ENCODE data around the gene TNFSF15. TPM values are rescaled to one million over a fixed set of nuclear protein-coding genes. Genes with fewer than 3 reads are reported as not detected.
A peak's percentile ranks its signal among the peaks of the same experiment; 100 is the strongest.

The TNFSF15 gene
- 0.22 and 0.25 TPM in 2 replicates for total RNA-seq (2012; rRNA removed)

DNA sequence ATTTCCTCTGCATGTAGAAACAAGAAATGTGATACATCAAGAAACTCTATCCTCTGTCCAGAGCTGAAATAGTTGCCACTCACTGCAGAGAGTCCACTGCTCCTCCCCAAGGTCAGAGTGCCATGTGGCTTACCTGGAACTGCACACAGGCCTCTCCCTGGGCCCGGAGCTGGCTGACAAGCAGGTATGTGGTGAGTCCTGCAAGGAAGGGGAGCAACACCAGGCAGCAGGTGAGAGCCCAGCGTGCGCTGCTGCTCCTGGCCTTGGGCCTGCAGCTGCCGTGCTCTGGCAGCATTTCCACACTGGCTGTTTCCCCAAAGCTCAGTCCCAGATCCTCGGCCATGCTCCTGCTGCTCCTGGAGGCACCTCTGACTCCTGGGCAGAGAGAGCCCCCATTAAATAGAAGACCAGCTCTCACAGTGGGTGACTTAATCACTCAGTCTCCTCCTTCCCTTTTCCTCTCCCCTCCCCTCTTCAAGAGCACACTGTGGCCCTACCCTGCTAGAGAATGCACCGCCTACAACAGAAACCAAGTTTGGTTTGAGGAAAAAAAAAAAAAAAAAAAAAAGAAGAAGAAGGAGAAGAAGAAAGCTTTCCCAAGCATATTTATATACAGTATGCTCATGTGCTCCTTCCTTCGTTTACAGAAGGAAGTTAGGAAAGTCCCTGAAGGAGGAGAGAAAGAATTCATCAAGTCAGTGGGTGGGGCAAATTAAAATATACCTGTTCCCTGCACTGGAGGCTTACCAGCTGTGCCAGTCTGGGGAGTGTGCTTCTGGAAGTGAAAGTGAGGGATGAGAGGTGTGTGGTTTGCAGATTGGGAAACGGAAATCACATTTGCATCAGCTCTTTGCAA is at the start of gene TNFSF15:
Gene TNFSF15, minus strand, starts transcription at position 370 of the 856 bp plus-strand sequence. Its CDS starts 27 bp downstream, at position 343.
- peaks cover 29% of the 10 kb centered on the region for H3K4me1 ChIP-seq (ENCODE audit: control insufficient read depth, insufficient read depth, low read length)
- no peak within 1 kb of the TSS for H3K9ac ChIP-seq (ENCODE audit: low read depth, low read length)
- no peaks in the 10 kb centered on the region for H3K36me3 ChIP-seq (ENCODE audit: insufficient read depth, low read length)
- H3K4me3 ChIP-seq (ENCODE audit: low read length) = peak within 1 kb of the TSS; percentile 50
- no peaks in the 10 kb centered on the region for H3K9me3 ChIP-seq (replicated peaks; ENCODE audit: low read length)
- H3K27me3 ChIP-seq (ENCODE audit: control insufficient read depth, insufficient read depth, low read length) = peaks cover 5% of the 10 kb centered on the region
- peak within 1 kb of the TSS; percentile 71 for H3K4me2 ChIP-seq (ENCODE audit: low read length)

DNA sequence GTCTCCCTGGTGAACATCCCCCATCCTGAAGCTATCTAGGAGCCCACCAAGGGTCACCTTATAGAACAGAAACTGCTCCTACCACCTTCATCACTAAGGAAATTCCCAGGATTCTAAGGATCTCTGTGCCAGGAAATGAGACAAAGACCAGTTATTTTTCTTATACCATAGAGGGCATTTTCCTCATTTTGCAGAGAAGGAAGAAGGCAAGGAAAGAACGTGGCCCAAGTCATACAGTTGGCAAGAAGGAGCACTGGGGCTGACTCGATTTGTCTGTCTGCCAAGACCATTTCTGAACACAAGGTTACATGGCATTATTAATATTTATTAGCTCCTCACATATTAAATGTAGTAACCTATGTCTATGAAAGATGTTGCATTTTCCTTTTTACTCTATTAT is 49.6 kb upstream of the TNFSF15 start:
- Histone ChIP-seq H3K4me2 (ENCODE audit: low read length) (no peak overlapping the region), H3K27me3 (ENCODE audit: control insufficient read depth, insufficient read depth, low read length) (no peaks in the 10 kb centered on the region), H3K4me3 (ENCODE audit: low read length) (no peak overlapping the region), H3K4me1 (ENCODE audit: control insufficient read depth, insufficient read depth, low read length) (peaks cover 47% of the 10 kb centered on the region), H3K9ac (ENCODE audit: low read depth, low read length) (peak overlapping the region; percentile 56), H3K36me3 (ENCODE audit: insufficient read depth, low read length) (no peaks in the 10 kb centered on the region), H3K9me3 (replicated peaks; ENCODE audit: low read length) (no peaks in the 10 kb centered on the region)

DNA sequence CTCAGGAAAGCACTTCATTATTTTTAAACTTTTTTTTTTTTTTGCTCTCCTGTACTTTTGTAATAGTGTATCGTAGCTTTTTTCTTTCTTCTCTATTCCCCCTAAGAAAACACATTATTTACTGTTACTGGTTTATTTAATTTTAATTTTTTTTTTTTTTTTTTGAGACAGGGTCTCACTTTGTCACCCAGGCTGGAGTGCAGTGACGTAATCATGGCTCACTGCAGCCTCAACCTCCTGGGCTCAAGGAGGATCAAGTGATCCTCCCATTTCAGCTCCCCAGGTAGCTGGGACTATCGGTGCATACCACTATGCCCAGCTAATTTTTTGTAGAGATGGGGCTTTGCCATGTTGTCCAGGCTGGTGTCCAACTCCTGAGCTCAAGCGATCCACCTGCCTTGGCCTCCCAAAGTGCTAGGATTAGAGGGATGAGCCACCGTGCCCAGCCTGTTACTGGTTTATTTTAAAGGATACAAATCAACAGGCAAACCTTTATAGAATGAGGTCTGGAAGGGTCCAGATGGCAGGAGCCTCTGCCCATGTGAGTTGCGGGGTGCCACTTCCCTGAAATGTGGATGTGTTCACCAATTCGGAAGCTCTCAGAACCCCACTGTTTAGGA is 49.0 kb upstream of the TNFSF15 start:
- Histone ChIP-seq H3K36me3 (ENCODE audit: insufficient read depth, low read length) (no peaks in the 10 kb centered on the region), H3K4me1 (ENCODE audit: control insufficient read depth, insufficient read depth, low read length) (peaks cover 54% of the 10 kb centered on the region), H3K4me2 (ENCODE audit: low read length) (no peak overlapping the region), H3K9me3 (replicated peaks; ENCODE audit: low read length) (no peaks in the 10 kb centered on the region), H3K4me3 (ENCODE audit: low read length) (no peak overlapping the region), H3K27me3 (ENCODE audit: control insufficient read depth, insufficient read depth, low read length) (no peaks in the 10 kb centered on the region), H3K9ac (ENCODE audit: low read depth, low read length) (no peak overlapping the region)

DNA sequence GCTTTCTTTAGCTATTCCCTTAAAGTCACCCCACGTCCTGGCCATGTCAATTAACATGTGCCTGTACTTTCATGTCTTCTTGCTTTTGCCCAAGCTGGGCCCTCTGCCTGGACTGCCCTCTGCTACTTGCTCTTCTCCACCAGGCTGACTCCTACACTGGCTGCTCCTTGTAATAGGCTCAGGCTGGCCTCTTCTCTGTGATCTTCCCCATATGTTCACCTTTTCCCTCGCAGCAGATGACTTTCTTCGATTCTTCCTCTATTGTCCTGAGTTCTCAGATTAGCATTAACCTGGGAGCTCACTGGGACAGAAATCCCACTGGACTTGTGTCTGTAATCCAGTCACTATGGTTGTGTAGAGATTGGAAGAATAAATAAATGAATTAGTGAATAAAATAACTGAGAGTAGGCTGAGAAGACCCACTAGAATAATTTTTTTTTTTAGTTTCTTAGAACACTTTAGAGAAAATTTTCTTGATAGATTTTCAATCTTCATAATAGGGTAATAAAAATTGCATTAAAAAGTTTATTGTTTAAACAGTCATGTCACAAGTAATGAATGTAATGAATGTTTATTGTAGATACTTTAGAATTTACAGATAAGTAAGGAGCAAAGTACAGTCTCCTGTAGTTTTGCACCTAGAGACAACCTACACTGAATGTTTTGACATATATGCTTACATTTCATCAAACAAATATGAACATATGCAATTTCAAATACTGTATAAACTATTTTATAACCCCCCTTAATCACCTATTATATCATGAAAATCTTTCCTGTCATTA is 47.4 kb upstream of the TNFSF15 start:
- no peaks in the 10 kb centered on the region for H3K9me3 ChIP-seq (replicated peaks; ENCODE audit: low read length)
- no peak overlapping the region for H3K4me3 ChIP-seq (ENCODE audit: low read length)
- H3K9ac ChIP-seq (ENCODE audit: low read depth, low read length) = no peak overlapping the region
- no peak overlapping the region for H3K4me2 ChIP-seq (ENCODE audit: low read length)
- no peaks in the 10 kb centered on the region for H3K27me3 ChIP-seq (ENCODE audit: control insufficient read depth, insufficient read depth, low read length)
- peaks cover 57% of the 10 kb centered on the region for H3K4me1 ChIP-seq (ENCODE audit: control insufficient read depth, insufficient read depth, low read length)
- no peaks in the 10 kb centered on the region for H3K36me3 ChIP-seq (ENCODE audit: insufficient read depth, low read length)

DNA sequence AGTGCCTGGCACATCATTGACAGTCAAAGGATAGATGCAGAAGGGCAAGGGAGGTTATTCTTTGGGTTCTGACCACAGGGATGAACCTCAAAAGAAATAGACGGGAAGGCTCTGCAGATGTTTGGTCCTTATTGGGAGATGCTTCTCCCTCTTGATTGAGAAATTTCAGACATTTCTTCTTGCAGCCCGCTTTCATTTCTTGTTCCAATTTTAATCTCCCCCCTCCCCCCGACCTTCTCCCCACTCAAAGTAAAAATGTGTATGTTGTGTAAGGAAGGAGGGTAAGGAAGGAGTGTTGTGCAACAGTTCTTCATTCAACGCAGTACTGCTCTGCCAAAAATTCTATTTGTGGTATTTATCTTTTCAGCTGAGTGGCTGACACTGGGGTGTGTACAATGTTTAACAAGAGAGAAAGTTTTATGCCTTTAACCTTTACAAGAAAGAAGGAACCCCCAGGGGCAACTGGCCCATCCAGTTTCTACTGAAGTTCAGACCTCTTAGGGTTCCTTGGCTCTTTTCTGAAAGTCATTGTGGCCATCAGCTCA is 46.3 kb upstream of the TNFSF15 start:
- Histone ChIP-seq H3K36me3 (ENCODE audit: insufficient read depth, low read length) (no peaks in the 10 kb centered on the region), H3K9ac (ENCODE audit: low read depth, low read length) (no peak overlapping the region), H3K27me3 (ENCODE audit: control insufficient read depth, insufficient read depth, low read length) (no peaks in the 10 kb centered on the region), H3K4me1 (ENCODE audit: control insufficient read depth, insufficient read depth, low read length) (peaks cover 55% of the 10 kb centered on the region), H3K4me3 (ENCODE audit: low read length) (no peak overlapping the region), H3K4me2 (ENCODE audit: low read length) (peak overlapping the region; percentile 33), H3K9me3 (replicated peaks; ENCODE audit: low read length) (no peaks in the 10 kb centered on the region)

DNA sequence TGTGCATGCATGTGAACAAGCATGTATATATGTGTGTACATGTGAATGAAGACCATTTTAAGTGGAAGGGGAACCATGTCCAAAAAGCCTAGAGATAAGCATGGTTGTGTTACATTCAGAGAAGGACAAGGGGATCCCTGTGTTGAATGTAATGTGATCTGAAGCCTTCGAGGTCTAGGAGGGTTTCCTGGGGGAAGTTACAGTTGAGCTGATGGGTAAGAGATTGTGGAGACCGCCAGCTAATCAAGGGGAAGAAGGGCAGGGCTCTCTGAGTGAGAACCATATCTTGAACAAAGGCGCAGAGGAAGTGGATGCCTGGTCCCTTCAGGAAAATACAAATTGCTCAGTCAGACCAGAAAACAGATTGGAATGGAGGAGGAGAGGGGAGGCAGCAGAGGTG is 45.5 kb upstream of the TNFSF15 start:
- Histone ChIP-seq H3K4me2 (ENCODE audit: low read length) (peak overlapping the region; percentile 45), H3K4me1 (ENCODE audit: control insufficient read depth, insufficient read depth, low read length) (peaks cover 46% of the 10 kb centered on the region), H3K36me3 (ENCODE audit: insufficient read depth, low read length) (no peaks in the 10 kb centered on the region), H3K4me3 (ENCODE audit: low read length) (no peak overlapping the region), H3K9ac (ENCODE audit: low read depth, low read length) (no peak overlapping the region), H3K9me3 (replicated peaks; ENCODE audit: low read length) (no peaks in the 10 kb centered on the region), H3K27me3 (ENCODE audit: control insufficient read depth, insufficient read depth, low read length) (no peaks in the 10 kb centered on the region)

DNA sequence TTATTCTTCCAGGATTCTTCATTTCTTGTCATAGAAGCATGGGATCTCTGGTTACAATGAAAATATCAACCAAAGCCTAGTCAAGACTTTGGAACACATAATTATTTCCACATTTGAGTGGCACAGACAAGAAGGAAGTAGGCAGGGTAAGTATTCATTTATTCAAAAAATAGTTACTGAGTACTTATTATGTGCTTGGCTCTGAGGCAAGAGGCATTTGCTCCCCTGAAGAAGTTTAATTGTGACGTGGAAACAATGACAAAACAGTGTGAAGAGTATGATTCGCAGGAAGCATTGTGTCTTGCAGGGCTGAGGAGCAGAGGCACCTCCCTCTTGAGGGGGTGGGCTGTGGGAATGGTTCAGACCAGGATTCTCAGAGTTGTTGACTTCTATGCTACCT is 45.0 kb upstream of the TNFSF15 start:
- no peaks in the 10 kb centered on the region for H3K27me3 ChIP-seq (ENCODE audit: control insufficient read depth, insufficient read depth, low read length)
- no peaks in the 10 kb centered on the region for H3K9me3 ChIP-seq (replicated peaks; ENCODE audit: low read length)
- no peaks in the 10 kb centered on the region for H3K36me3 ChIP-seq (ENCODE audit: insufficient read depth, low read length)
- H3K4me3 ChIP-seq (ENCODE audit: low read length) = no peak overlapping the region
- peak overlapping the region; percentile 28 for H3K9ac ChIP-seq (ENCODE audit: low read depth, low read length)
- peak overlapping the region; percentile 45 for H3K4me2 ChIP-seq (ENCODE audit: low read length)
- peaks cover 43% of the 10 kb centered on the region for H3K4me1 ChIP-seq (ENCODE audit: control insufficient read depth, insufficient read depth, low read length)

DNA sequence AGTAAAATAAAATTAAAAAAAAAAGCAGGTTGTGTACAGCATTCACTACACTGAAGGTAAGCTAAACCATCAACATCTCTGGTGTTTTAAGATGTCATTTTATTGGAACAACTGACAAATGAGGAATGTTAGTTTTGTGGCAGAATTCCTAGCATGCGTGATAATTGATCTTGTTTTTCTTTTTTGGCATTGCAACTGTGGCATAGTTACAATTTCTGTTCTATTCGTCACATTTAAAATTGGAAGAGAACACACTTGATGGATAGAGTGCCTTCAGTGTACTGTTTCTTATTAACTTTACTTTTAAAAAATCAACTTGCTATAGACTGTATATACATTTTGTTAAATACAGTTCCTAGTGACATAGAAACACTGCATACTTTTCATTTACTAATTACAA is 43.6 kb upstream of the TNFSF15 start:
- Histone ChIP-seq H3K9me3 (replicated peaks; ENCODE audit: low read length) (no peaks in the 10 kb centered on the region), H3K4me1 (ENCODE audit: control insufficient read depth, insufficient read depth, low read length) (peaks cover 34% of the 10 kb centered on the region), H3K36me3 (ENCODE audit: insufficient read depth, low read length) (no peaks in the 10 kb centered on the region), H3K9ac (ENCODE audit: low read depth, low read length) (peak overlapping the region; percentile 60), H3K4me3 (ENCODE audit: low read length) (no peak overlapping the region), H3K27me3 (ENCODE audit: control insufficient read depth, insufficient read depth, low read length) (no peaks in the 10 kb centered on the region), H3K4me2 (ENCODE audit: low read length) (peak overlapping the region; percentile 45)

DNA sequence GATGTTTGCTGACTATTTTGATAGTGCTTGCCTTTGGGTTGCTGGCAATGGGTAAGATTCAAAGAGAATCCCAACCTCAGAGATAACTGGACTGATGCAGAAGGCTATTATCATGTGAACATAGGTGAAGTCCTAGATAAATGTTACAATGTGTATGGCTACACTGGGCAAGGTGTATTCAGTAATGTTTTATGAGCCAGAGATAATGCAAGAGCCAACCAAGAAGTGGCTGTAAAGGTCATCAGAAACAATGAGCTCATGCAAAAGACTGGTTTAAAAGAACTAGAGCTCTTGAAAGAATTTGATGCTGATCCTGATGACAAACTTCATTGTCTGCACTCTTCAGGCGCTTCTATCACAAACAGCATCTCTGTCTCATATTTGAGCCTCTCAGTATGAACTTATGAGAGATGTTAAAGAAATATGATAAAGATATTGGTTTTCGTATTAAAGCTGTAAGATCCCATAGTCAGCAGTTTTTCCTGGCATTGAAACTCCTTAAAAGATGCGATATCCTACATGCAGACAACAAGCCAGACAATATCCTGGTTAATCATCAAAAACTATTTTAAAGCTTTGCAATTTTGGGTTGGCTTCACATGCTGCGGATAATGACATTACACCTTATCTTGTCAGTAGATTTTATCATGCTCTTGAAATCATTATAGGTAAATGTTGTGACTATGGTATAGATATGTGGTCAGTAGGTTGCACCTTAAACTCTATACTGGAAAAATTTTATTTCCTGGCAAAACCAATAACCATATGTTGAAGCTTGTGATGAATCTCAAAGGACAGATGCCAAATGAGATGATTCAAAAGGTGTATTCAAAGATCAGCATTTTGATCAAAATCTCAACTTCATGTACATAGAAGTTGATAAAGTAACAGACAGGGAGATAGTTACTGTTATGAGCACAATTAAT is 41.9 kb upstream of the TNFSF15 start:
- Histone ChIP-seq H3K36me3 (ENCODE audit: insufficient read depth, low read length) (no peaks in the 10 kb centered on the region), H3K9ac (ENCODE audit: low read depth, low read length) (no peak overlapping the region), H3K4me1 (ENCODE audit: control insufficient read depth, insufficient read depth, low read length) (peaks cover 31% of the 10 kb centered on the region), H3K4me2 (ENCODE audit: low read length) (no peak overlapping the region), H3K4me3 (ENCODE audit: low read length) (no peak overlapping the region), H3K27me3 (ENCODE audit: control insufficient read depth, insufficient read depth, low read length) (no peaks in the 10 kb centered on the region), H3K9me3 (replicated peaks; ENCODE audit: low read length) (no peaks in the 10 kb centered on the region)

DNA sequence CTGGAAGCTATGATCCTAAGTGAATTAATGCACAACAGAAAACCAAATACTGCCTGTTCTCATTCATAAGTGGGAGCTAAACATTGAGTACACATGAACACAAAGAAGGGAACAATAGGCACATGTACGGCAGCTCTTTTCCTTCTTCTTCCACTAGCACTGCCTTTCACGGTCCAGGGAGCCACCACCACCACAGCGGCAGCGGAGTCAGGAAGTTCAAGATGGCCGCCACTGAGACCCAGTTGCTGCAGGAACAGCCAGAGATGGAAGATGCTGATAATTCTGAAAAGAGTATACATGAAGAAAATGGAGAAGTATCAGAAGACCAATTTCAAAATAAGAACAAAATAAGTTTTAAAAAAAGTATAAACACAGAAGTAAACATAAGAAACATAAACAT is 39.5 kb upstream of the TNFSF15 start:
- H3K27me3 ChIP-seq (ENCODE audit: control insufficient read depth, insufficient read depth, low read length) = no peaks in the 10 kb centered on the region
- H3K4me2 ChIP-seq (ENCODE audit: low read length) = no peak overlapping the region
- no peaks in the 10 kb centered on the region for H3K9me3 ChIP-seq (replicated peaks; ENCODE audit: low read length)
- peaks cover 9% of the 10 kb centered on the region for H3K4me1 ChIP-seq (ENCODE audit: control insufficient read depth, insufficient read depth, low read length)
- H3K9ac ChIP-seq (ENCODE audit: low read depth, low read length) = no peak overlapping the region
- no peaks in the 10 kb centered on the region for H3K36me3 ChIP-seq (ENCODE audit: insufficient read depth, low read length)
- H3K4me3 ChIP-seq (ENCODE audit: low read length) = no peak overlapping the region
